Panc1 (cell line): ENCODE data around the gene ZMYND12. TPM values are rescaled to one million over a fixed set of nuclear protein-coding genes. Genes with fewer than 3 reads are reported as not detected.
"Not testable (repeated sequence)": the region's sequence is repeated elsewhere in the genome, so short reads cannot be mapped to it uniquely, and the experiment has no call there.

Source experiments
- ATAC-seq: fragments of 200-7000 bp; cut with Tn5 transposase; 2 replicates; pipeline ENCODE4 v1.9.1; 2020; ENCODE audit warnings: mild to moderate bottlenecking, moderate library complexity
- BruUV-seq: library from RNA; stranded (reverse); fragments of 400-500 nt; replicated peaks from 2 replicates; lab custom pipeline; 2021; lab: Mats Ljungman, UMichigan
- CTCF ChIA-PET: fragments of 300-600 bp; sonication (Branson Sonifier 250); formaldehyde crosslinking; loops from one replicate; lab custom pipeline; 2022; ENCODE audit warnings: antibody characterized with exemption; lab: Charles Lee
- POLR2A ChIA-PET: fragments of 300-600 bp; sonication (Branson Sonifier 250); formaldehyde crosslinking; loops from one replicate; lab custom pipeline; 2022; ENCODE audit warnings: antibody characterized with exemption; lab: Charles Lee
- DNase-seq: peaks from one replicate; pipeline ENCODE4 v3.0.0-alpha.2; 2010; ENCODE audit warnings: low read depth, low spot score
- H3K27ac ChIP-seq: 2 replicates; pipeline ENCODE4 v1.5.1; 2011; ENCODE audit warnings: mild to moderate bottlenecking, low read length, inconsistent platforms
- H3K27me3 ChIP-seq: fragments of 200-500 bp; sonication (Bioruptor generic); 2 replicates; pipeline ENCODE4 v1.6.0; 2014; ENCODE audit warnings: low read length, inconsistent platforms; ENCODE audit not compliant: control insufficient read depth, insufficient read depth
- H3K36me3 ChIP-seq: fragments of 200-500 bp; sonication (Bioruptor generic); 2 replicates; pipeline ENCODE4 v1.5.1; 2014; ENCODE audit warnings: inconsistent platforms, mild to moderate bottlenecking, low read length, moderate library complexity; ENCODE audit not compliant: control insufficient read depth, insufficient read depth
- H3K4me1 ChIP-seq: 2 replicates; pipeline ENCODE4 v1.5.1; 2011; ENCODE audit warnings: inconsistent platforms, mild to moderate bottlenecking, low read length, moderate library complexity; ENCODE audit not compliant: control insufficient read depth, insufficient read depth
- H3K4me3 ChIP-seq, 2 experiments: 2 replicates each; pipeline ENCODE4 v1.5.1; 2011 to 2012; ENCODE audit warnings: low read depth in 2 of 2, low read length in 2 of 2, mild to moderate bottlenecking in 2 of 2, inconsistent platforms in 1 of 2, moderate library complexity in 1 of 2
- H3K9me3 ChIP-seq: fragments of 200-500 bp; sonication (Bioruptor generic); 2 replicates; pipeline ENCODE4 v1.5.1; 2014; ENCODE audit warnings: low read depth, mild to moderate bottlenecking, inconsistent platforms, low read length, moderate library complexity; ENCODE audit not compliant: control insufficient read depth, insufficient read depth
- CTCF ChIP-seq: fragments of 450-650 bp; IDR thresholded peaks from 2 replicates; pipeline ENCODE4 v1.5.1; 2017; ENCODE audit warnings: mild to moderate bottlenecking
- REST ChIP-seq, 2 experiments: IDR thresholded peaks; 2 replicates each; pipeline ENCODE4 v1.6.1; 2011 to 2012; ENCODE audit warnings: low read depth in 2 of 2, control low read depth in 1 of 2, low read length in 1 of 2, mild to moderate bottlenecking in 1 of 2, moderate library complexity in 1 of 2; ENCODE audit not compliant: insufficient read depth in 1 of 2
- SIN3A ChIP-seq: IDR thresholded peaks from 2 replicates; pipeline ENCODE4 v1.6.1; 2012; ENCODE audit warnings: low read depth, mild to moderate bottlenecking, low read length, moderate library complexity, borderline replicate concordance; ENCODE audit not compliant: insufficient read depth
- in situ Hi-C: cut with HindIII; loops from 2 replicates; pipeline ENCODE4 v1.10.0; 2016; ENCODE audit warnings: low sequenced_read_pairs, low pct_unique_long_range_greater_than_20kb
- intact Hi-C: fragments of 100-400 bp; cut with micrococcal nuclease; formaldehyde crosslinking; loops from one replicate; pipeline ENCODE4 v1.10.0; 2022; ENCODE audit not compliant: unreplicated experiment
- total RNA-seq: library from RNA; stranded (reverse); gene quantifications from one replicate; pipeline ENCODE4 v1.2.1, GENCODE V29; 2021; ENCODE audit not compliant: unreplicated experiment

The ZMYND12 gene
- total RNA-seq, 1 experiment from 2014 or later, result 0.57 TPM

- Histone ChIP-seq H3K27ac (no peak overlapping the region), H3K4me3 (no peak overlapping the region), H3K4me1 (no peaks in the 10 kb centered on the region), H3K27me3 (no peaks in the 10 kb centered on the region; the same call in 1 of the 2 replicates), H3K9me3 (no peaks in the 10 kb centered on the region), H3K36me3 (no peaks in the 10 kb centered on the region)
- intact Hi-C loops (no loop called here), in situ Hi-C loops (no loop called here)
- ChIA-PET POLR2A (no interaction called here), CTCF (no interaction called here)
- ATAC-seq, result peak; percentile 89
- no TSS peak for BruUV-seq
- no peak for DNase-seq
- TF ChIP-seq CTCF (peak; percentile 38), SIN3A (no peak)
These were observed 23.8 kb upstream of the ZMYND12 start for GRCh38 chr1:42479621-42480020.

GRCh38 chr1:42477775-42478174 is 22.0 kb upstream of the ZMYND12 start:
- TF ChIP-seq CTCF (no peak), REST (IDR thresholded peaks at IDR 0.05; ENCODE audit: insufficient read depth in 1 of 2, low read depth in 2 of 2, low read length in 1 of 2) (no peak), SIN3A (no peak)
- H3K36me3 ChIP-seq, result no peaks in the 10 kb centered on the region
- no peak overlapping the region for H3K27ac ChIP-seq
- H3K9me3 ChIP-seq, result no peaks in the 10 kb centered on the region
- ChIA-PET POLR2A (no interaction called here), CTCF (no interaction called here)
- no peaks in the 10 kb centered on the region; the same call in 1 of the 2 replicates for H3K27me3 ChIP-seq
- no peak for DNase-seq
- H3K4me3 ChIP-seq, result no peak overlapping the region
- H3K4me1 ChIP-seq, result no peaks in the 10 kb centered on the region
- ATAC-seq, result no peak
- in situ Hi-C loops, result no loop called here
- intact Hi-C loops, result no loop called here
- BruUV-seq, result no TSS peak

GRCh38 chr1:42477354-42477753 is 21.5 kb upstream of the ZMYND12 start:
- H3K4me3 ChIP-seq, POLR2A ChIA-PET, H3K27me3 ChIP-seq, H3K36me3 ChIP-seq, ATAC-seq, in situ Hi-C loops, H3K9me3 ChIP-seq, CTCF ChIA-PET, DNase-seq, H3K27ac ChIP-seq, BruUV-seq, intact Hi-C loops, H3K4me1 ChIP-seq: not testable (repeated sequence)
